ENCODE data around the gene CHRD.

- TF ChIP-seq EZH2 (IDR thresholded peaks at IDR 0.05; ENCODE audit: low read length, unreplicated experiment): no peak
- TF ChIP-seq CTCF (conservative IDR thresholded peaks at IDR 0.05; ENCODE audit: low read depth, low read length): no peak
- no peak for TF ChIP-seq EZH2phosphoT487 (IDR thresholded peaks at IDR 0.05; ENCODE audit: borderline replicate concordance, low read length)
Measured at GRCh38 chr3:184333700-184334099, 46.2 kb upstream of the CHRD start.
